ENCODE data around the gene SETD6.

- TF ChIP-seq CTCF (conservative IDR thresholded peaks at IDR 0.05; ENCODE audit: low read depth, low read length) = no peak; the same call in 1 of the 2 replicates
- TF ChIP-seq EZH2 (IDR thresholded peaks at IDR 0.05; ENCODE audit: low read length, unreplicated experiment) = no peak
- no peak for TF ChIP-seq EZH2phosphoT487 (IDR thresholded peaks at IDR 0.05; ENCODE audit: borderline replicate concordance, low read length)
These were observed 48.5 kb downstream of the SETD6 start for GRCh38 chr16:58563775-58564174.

Measured in PC-3 (cell line).